Liver (tissue), 9 donors: ENCODE results near the gene GFOD2. TPM values are rescaled to one million over a fixed set of nuclear protein-coding genes. Genes with fewer than 3 reads are reported as not detected.

Experiments
- DNase-seq: peaks from one replicate; pipeline ENCODE4 v3.0.0-alpha.2; 2017; ENCODE audit warnings: low spot score
- H3K27ac ChIP-seq, 2 donors: one replicate each; pipeline ENCODE4 v1.7.0; 2013; ENCODE audit warnings: inconsistent platforms in 2 of 2, low read length in 2 of 2, control low read depth in 1 of 2, low read depth in 1 of 2, mild to moderate bottlenecking in 1 of 2
- H3K27me3 ChIP-seq, 4 donors: one replicate each; pipeline versions ENCODE4 v1.6.1 to v1.7.0; 2013; ENCODE audit warnings: low read length in 3 of 4, inconsistent platforms in 1 of 4, mild to moderate bottlenecking in 1 of 4, moderate library complexity in 1 of 4; ENCODE audit not compliant: control insufficient read depth in 4 of 4, insufficient read depth in 4 of 4
- H3K36me3 ChIP-seq, 4 donors: one replicate each; pipeline versions ENCODE4 v1.6.1 to v1.7.0; 2013; ENCODE audit warnings: low read length in 3 of 4, mild to moderate bottlenecking in 3 of 4, low read depth in 1 of 4, moderate library complexity in 1 of 4; ENCODE audit not compliant: control insufficient read depth in 4 of 4, insufficient read depth in 3 of 4
- H3K4me1 ChIP-seq, 4 donors: one replicate each; pipeline versions ENCODE4 v1.6.1 to v1.7.0; 2013; ENCODE audit warnings: low read length in 3 of 4, mild to moderate bottlenecking in 3 of 4, moderate library complexity in 1 of 4; ENCODE audit not compliant: control insufficient read depth in 4 of 4, insufficient read depth in 4 of 4
- H3K4me3 ChIP-seq, 3 donors: one replicate each; pipeline versions ENCODE4 v1.6.1 to v1.7.0; 2013; ENCODE audit warnings: low read length in 3 of 3, control low read depth in 1 of 3, low read depth in 1 of 3, mild to moderate bottlenecking in 1 of 3
- H3K9ac ChIP-seq, 2 donors: one replicate each; pipeline ENCODE4 v1.7.0; 2013; ENCODE audit warnings: low read length in 2 of 2, mild to moderate bottlenecking in 2 of 2, moderate library complexity in 2 of 2, control low read depth in 1 of 2, low read depth in 1 of 2
- H3K9me3 ChIP-seq, 4 donors: one replicate each; pipeline versions ENCODE4 v1.6.1 to v1.7.0; 2013; ENCODE audit warnings: low read length in 3 of 4; ENCODE audit not compliant: control insufficient read depth in 4 of 4
- ATF3 ChIP-seq: IDR thresholded peaks from 2 replicates; pipeline ENCODE4 v1.6.1; 2016; ENCODE audit warnings: antibody characterized with exemption
- CTCF ChIP-seq: fragments of 150-350 bp; IDR thresholded peaks from 2 replicates; pipeline ENCODE4 v1.5.1; 2017; ENCODE audit warnings: improper control_type of control experiment, low read depth, low read length; ENCODE audit not compliant: missing input control
- EGR1 ChIP-seq, 2 donors: IDR thresholded peaks; 2 replicates each; pipeline ENCODE4 v1.6.1; 2016 to 2018; ENCODE audit warnings: antibody characterized with exemption in 2 of 2, low read depth in 2 of 2
- FOXA1 ChIP-seq: IDR thresholded peaks from 2 replicates; pipeline ENCODE4 v1.6.1; 2016; ENCODE audit warnings: antibody characterized with exemption
- FOXA2 ChIP-seq: IDR thresholded peaks from 2 replicates; pipeline ENCODE4 v1.6.1; 2016; ENCODE audit warnings: antibody characterized with exemption
- GABPA ChIP-seq, 2 donors: IDR thresholded peaks in 1 of 2; conservative IDR thresholded peaks in 1 of 2; 2 replicates each; pipeline ENCODE4 v1.6.1; 2016; ENCODE audit warnings: antibody characterized with exemption in 2 of 2, mild to moderate bottlenecking in 1 of 2, moderate library complexity in 1 of 2
- HNF4A ChIP-seq, 2 donors: conservative IDR thresholded peaks; 2 replicates each; pipeline ENCODE4 v1.6.1; 2016; ENCODE audit warnings: antibody characterized with exemption in 2 of 2, mild to moderate bottlenecking in 2 of 2
- HNF4G ChIP-seq: IDR thresholded peaks from 2 replicates; pipeline ENCODE4 v1.6.1; 2016; ENCODE audit warnings: antibody characterized with exemption
- JUND ChIP-seq, 2 donors: IDR thresholded peaks; 2 replicates each; pipeline ENCODE4 v1.6.1; 2016; ENCODE audit warnings: antibody characterized with exemption in 2 of 2
- MAX ChIP-seq: IDR thresholded peaks from 2 replicates; pipeline ENCODE4 v1.6.1; 2016; ENCODE audit warnings: antibody characterized with exemption
- NR2F2 ChIP-seq: IDR thresholded peaks from 2 replicates; pipeline ENCODE4 v1.6.1; 2016; ENCODE audit warnings: antibody characterized with exemption
- RAD21 ChIP-seq, 2 donors: IDR thresholded peaks; 2 replicates each; pipeline ENCODE4 v1.6.1; 2016; ENCODE audit warnings: antibody characterized with exemption in 2 of 2, mild to moderate bottlenecking in 2 of 2
- RXRA ChIP-seq, 2 donors: IDR thresholded peaks; 2 replicates each; pipeline ENCODE4 v1.6.1; 2017 to 2018; ENCODE audit warnings: antibody characterized with exemption in 2 of 2, mild to moderate bottlenecking in 1 of 2
- SP1 ChIP-seq: IDR thresholded peaks from 2 replicates; pipeline ENCODE4 v1.6.1; 2018; ENCODE audit warnings: antibody characterized with exemption, mild to moderate bottlenecking
- TAF1 ChIP-seq: conservative IDR thresholded peaks from 2 replicates; pipeline ENCODE4 v1.6.1; 2016; ENCODE audit warnings: antibody characterized with exemption, mild to moderate bottlenecking
- YY1 ChIP-seq: IDR thresholded peaks from 2 replicates; pipeline ENCODE4 v1.6.1; 2016; ENCODE audit warnings: antibody characterized with exemption, mild to moderate bottlenecking
- ZBTB33 ChIP-seq: IDR thresholded peaks from 2 replicates; pipeline ENCODE4 v1.6.1; 2016; ENCODE audit warnings: antibody characterized with exemption
- WGBS: extraction: QIAGEN DNeasy Blood & Tissue Kit; methylation state at CpG from one replicate; pipeline ENCODE4 v1.1.7; 2013; 5-methylcytosine and 5-hydroxymethylcytosine counted together
- polyA plus RNA-seq, 2 donors: library from polyadenylated mRNA; stranded (reverse) in 1 of 2; unstranded in 1 of 2; fragments of 200-250 nt in 1 of 2; fragments of >200 nt in 1 of 2; fragmentation: Nextera tagmentation in 1 of 2; extraction: Ambion mirVana in 1 of 2; gene quantifications; one replicate each; pipeline versions ENCODE4 v1.2.1 to v1.2.3, GENCODE V29; 2013 to 2015
- total RNA-seq, 2 donors: library from RNA; depleted of rRNA; stranded (reverse); fragments of >200 nt; gene quantifications; one replicate each; pipeline ENCODE4 v1.2.3, GENCODE V29; 2014
- donor health status: healthy.
- donor health status: healthy.
- donor health status: healthy.
- donor health status: healthy.
- donor health status: healthy.

Gene GFOD2
- total and polyA plus RNA-seq, 4 donors, result 12.7 to 48.8 (median 28.9) TPM

GRCh38 chr16:67632415-67633172, 86.5 kb downstream of the GFOD2 start:
- 70% methylated on average over 7 of the region's 7 CpGs for WGBS
- no peak for DNase-seq
- H3K27me3 ChIP-seq, result no peaks in the 10 kb centered on the region
- no peak overlapping the region for H3K27ac ChIP-seq
- no peaks in the 10 kb centered on the region for H3K4me1 ChIP-seq
- no peaks in the 10 kb centered on the region for H3K9me3 ChIP-seq
- H3K36me3 ChIP-seq, result peaks cover 10 to 61% (median 36%) of the 10 kb centered on the region in 4 donors
- TF ChIP-seq HNF4G (no peak), NR2F2 (no peak), RXRA (IDR thresholded peaks at IDR 0.05) (no peak), ZBTB33 (no peak), EGR1 (IDR thresholded peaks at IDR 0.05; ENCODE audit: low read depth in 2 of 2) (no peak), GABPA (IDR thresholded peaks at IDR 0.05 in 1 of 2, conservative IDR thresholded peaks at IDR 0.05 in 1 of 2) (no peak), JUND (IDR thresholded peaks at IDR 0.05) (no peak), ATF3 (no peak), RAD21 (IDR thresholded peaks at IDR 0.05) (no peak), SP1 (no peak), FOXA1 (no peak), FOXA2 (no peak), YY1 (no peak), MAX (no peak), TAF1 (no peak), HNF4A (conservative IDR thresholded peaks at IDR 0.05) (no peak)
- no peak overlapping the region for H3K4me3 ChIP-seq
- H3K9ac ChIP-seq, result no peak overlapping the region

GRCh38 chr16:67628216-67628615, 90.9 kb downstream of the GFOD2 start:
- Histone ChIP-seq H3K36me3 (peaks cover 9 to 55% (median 38%) of the 10 kb centered on the region in 4 donors), H3K4me3 (no peak overlapping the region), H3K27me3 (no peaks in the 10 kb centered on the region), H3K9ac (no peak overlapping the region), H3K27ac (no peak overlapping the region), H3K4me1 (no peaks in the 10 kb centered on the region), H3K9me3 (no peaks in the 10 kb centered on the region)
- 97% methylated on average over 14 of the region's 14 CpGs for WGBS
- TF ChIP-seq ZBTB33, result no peak
- no peak for TF ChIP-seq GABPA (IDR thresholded peaks at IDR 0.05 in 1 of 2, conservative IDR thresholded peaks at IDR 0.05 in 1 of 2)
- TF ChIP-seq CTCF, result no peak
- no peak for TF ChIP-seq FOXA2
- TF ChIP-seq TAF1, result no peak
- no peak for DNase-seq

Other genes with a start within 250 kb of the GFOD2 start
- 10 to 100 TPM; 73.2 to 80.2 TPM for gene ATP6V0D1, start 238.2 kb downstream of the GFOD2 start, total RNA-seq
- 10 to 100 TPM; 47.6 to 59.9 TPM for gene ATP6V0D1, start 238.2 kb downstream of the GFOD2 start, polyA plus RNA-seq
- gene AGRP, start 235.8 kb downstream of the GFOD2 start, total RNA-seq, result not detected
- gene AGRP, start 235.8 kb downstream of the GFOD2 start, polyA plus RNA-seq, result under 1 TPM; 0.18 to 0.50 TPM
- gene RIPOR1, start 190.5 kb downstream of the GFOD2 start, total RNA-seq, result 10 to 100 TPM; 16.8 to 25.2 TPM
- gene RIPOR1, start 190.5 kb downstream of the GFOD2 start, polyA plus RNA-seq, result 10 to 100 TPM in 1 of 2 donors, 1 to 10 TPM in 1; 7.6 to 13.8 TPM
- gene CTCF, start 156.8 kb downstream of the GFOD2 start, total RNA-seq, result 10 to 100 TPM; 16.1 to 35.3 TPM
- gene CTCF, start 156.8 kb downstream of the GFOD2 start, polyA plus RNA-seq, result 10 to 100 TPM; 10.1 to 14.9 TPM
- gene CARMIL2, start 74.2 kb downstream of the GFOD2 start, total RNA-seq, result 1 to 10 TPM in 1 of 2 donors, under 1 TPM in 1; 0.51 to 1.3 TPM
- gene CARMIL2, start 74.2 kb downstream of the GFOD2 start, polyA plus RNA-seq, result under 1 TPM in 1 of 2 donors, not detected in 1; 0.39 TPM
- 1 to 10 TPM; 4.3 to 5.6 TPM for gene ACD, start 59.1 kb downstream of the GFOD2 start, total RNA-seq
- 1 to 10 TPM; 4.7 to 5.6 TPM for gene ACD, start 59.1 kb downstream of the GFOD2 start, polyA plus RNA-seq
- 1 to 10 TPM in 1 of 2 donors, under 1 TPM in 1; 0.42 to 1.4 TPM for gene PARD6A, start 58.4 kb downstream of the GFOD2 start, total RNA-seq
- 1 to 10 TPM; 2.2 to 2.4 TPM for gene PARD6A, start 58.4 kb downstream of the GFOD2 start, polyA plus RNA-seq
- gene ENKD1, start 52.6 kb downstream of the GFOD2 start, total RNA-seq, result 1 to 10 TPM; 3.0 to 7.8 TPM
- gene ENKD1, start 52.6 kb downstream of the GFOD2 start, polyA plus RNA-seq, result 1 to 10 TPM; 2.6 to 6.5 TPM
- 1 to 10 TPM; 1.2 to 1.9 TPM for gene C16orf86, start 52.5 kb downstream of the GFOD2 start, total RNA-seq
- gene C16orf86, start 52.5 kb downstream of the GFOD2 start, polyA plus RNA-seq, result 1 to 10 TPM; 2.3 to 2.6 TPM
- gene RANBP10, start 87.2 kb upstream of the GFOD2 start, total RNA-seq, result 10 to 100 TPM in 1 of 2 donors, 1 to 10 TPM in 1; 9.8 to 12.8 TPM
- 10 to 100 TPM; 14.9 to 15.5 TPM for gene RANBP10, start 87.2 kb upstream of the GFOD2 start, polyA plus RNA-seq
- gene TSNAXIP1, start 87.6 kb upstream of the GFOD2 start, total RNA-seq, result under 1 TPM; 0.09 to 0.75 TPM
- gene TSNAXIP1, start 87.6 kb upstream of the GFOD2 start, polyA plus RNA-seq, result 1 to 10 TPM in 1 of 2 donors, under 1 TPM in 1; 0.62 to 1.5 TPM
- 10 to 100 TPM; 14.1 to 19.7 TPM for gene THAP11, start 123.0 kb upstream of the GFOD2 start, total RNA-seq
- 1 to 10 TPM; 6.7 to 9.5 TPM for gene THAP11, start 123.0 kb upstream of the GFOD2 start, polyA plus RNA-seq
- gene NUTF2, start 127.6 kb upstream of the GFOD2 start, total RNA-seq, result 10 to 100 TPM; 27.4 to 69.5 TPM
- 10 to 100 TPM; 51.0 to 58.7 TPM for gene NUTF2, start 127.6 kb upstream of the GFOD2 start, polyA plus RNA-seq
- gene CENPT, start 128.4 kb upstream of the GFOD2 start, total RNA-seq, result 10 to 100 TPM; 15.9 to 22.7 TPM
- 10 to 100 TPM; 11.4 to 26.9 TPM for gene CENPT, start 128.4 kb upstream of the GFOD2 start, polyA plus RNA-seq
- 10 to 100 TPM; 22.9 to 26.8 TPM for gene EDC4, start 153.7 kb upstream of the GFOD2 start, total RNA-seq
- 10 to 100 TPM; 17.7 to 20.3 TPM for gene EDC4, start 153.7 kb upstream of the GFOD2 start, polyA plus RNA-seq
- gene NRN1L, start 165.6 kb upstream of the GFOD2 start, total RNA-seq, result under 1 TPM; 0.14 to 0.33 TPM
- under 1 TPM; 0.23 to 0.24 TPM for gene NRN1L, start 165.6 kb upstream of the GFOD2 start, polyA plus RNA-seq
- gene PSKH1, start 173.9 kb upstream of the GFOD2 start, total RNA-seq, result 10 to 100 TPM; 14.0 to 23.8 TPM
- 10 to 100 TPM in 1 of 2 donors, 1 to 10 TPM in 1; 8.3 to 13.7 TPM for gene PSKH1, start 173.9 kb upstream of the GFOD2 start, polyA plus RNA-seq
- gene CTRL, start 212.5 kb upstream of the GFOD2 start, total RNA-seq, result under 1 TPM; 0.09 to 0.50 TPM
- 1 to 10 TPM in 1 of 2 donors, under 1 TPM in 1; 0.09 to 5.0 TPM for gene CTRL, start 212.5 kb upstream of the GFOD2 start, polyA plus RNA-seq
- gene PSMB10, start 217.5 kb upstream of the GFOD2 start, total RNA-seq, result 10 to 100 TPM; 24.8 to 36.3 TPM
- gene PSMB10, start 217.5 kb upstream of the GFOD2 start, polyA plus RNA-seq, result 10 to 100 TPM; 28.4 to 48.2 TPM
- gene LCAT, start 224.8 kb upstream of the GFOD2 start, total RNA-seq, result 10 to 100 TPM; 45.7 to 87.3 TPM
- gene LCAT, start 224.8 kb upstream of the GFOD2 start, polyA plus RNA-seq, result 100 to 1,000 TPM; 140 to 201 TPM
- 10 to 100 TPM; 20.0 to 37.3 TPM for gene SLC12A4, start 249.3 kb upstream of the GFOD2 start, total RNA-seq
- 10 to 100 TPM in 1 of 2 donors, 1 to 10 TPM in 1; 8.0 to 14.1 TPM for gene SLC12A4, start 249.3 kb upstream of the GFOD2 start, polyA plus RNA-seq